Measurements from ENCODE around the gene YBX3. TPM values are rescaled to one million over a fixed set of nuclear protein-coding genes. Genes with fewer than 3 reads are reported as not detected.

The YBX3 gene
- total and polyA plus RNA-seq, 2 donors, result 36.6 to 446 TPM

DNA sequence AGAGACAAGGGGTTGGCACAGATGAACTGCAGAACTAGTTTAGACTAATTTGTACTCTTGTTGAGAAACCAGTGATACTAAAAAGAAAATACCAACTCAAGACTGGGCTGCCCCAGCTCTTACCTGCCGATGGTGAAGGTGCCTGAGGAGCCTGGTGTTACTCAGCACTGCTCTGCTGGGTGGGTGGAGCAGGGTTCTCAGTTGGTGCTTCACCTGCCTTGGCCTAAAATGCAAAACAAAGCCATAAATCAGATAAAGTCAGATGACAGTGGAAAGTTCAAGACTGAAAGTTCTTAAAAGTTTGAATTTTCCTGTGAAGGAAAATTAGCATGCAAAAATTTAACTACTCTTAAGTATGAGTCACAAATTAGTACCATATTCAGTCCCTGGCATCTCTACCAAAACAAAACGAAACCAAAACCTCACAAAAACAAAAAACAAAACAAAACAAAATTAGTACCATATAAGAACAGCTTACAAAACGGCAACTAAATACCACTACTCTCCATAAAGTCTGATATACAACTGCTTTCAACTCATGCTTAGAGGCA lies 21.9 kb downstream of the YBX3 start:
- Histone ChIP-seq H3K9me3 (ENCODE audit: control insufficient read depth in 2 of 2, insufficient read depth in 1 of 2, low read length in 1 of 2) (no peaks in the 10 kb centered on the region), H3K27ac (ENCODE audit: low read depth in 1 of 2, low read length in 1 of 2) (no peak overlapping the region), H3K4me1 (ENCODE audit: control insufficient read depth in 2 of 2, insufficient read depth in 2 of 2, low read length in 2 of 2) (no peaks in the 10 kb centered on the region), H3K36me3 (ENCODE audit: control insufficient read depth in 2 of 2, insufficient read depth in 2 of 2, low read length in 1 of 2) (peaks cover 4 to 29% of the 10 kb centered on the region in 2 donors), H3K27me3 (ENCODE audit: control insufficient read depth in 2 of 2, insufficient read depth in 1 of 2, low read length in 1 of 2) (no peaks in the 10 kb centered on the region), H3K4me3 (ENCODE audit: low read length in 2 of 2) (no peak overlapping the region)
- no peak for DNase-seq (ENCODE audit: low read depth in 6 of 9, low spot score in 9 of 9)
- WGBS, result 78% methylated on average over 3 of the region's 3 CpGs

- DNase-seq (ENCODE audit: low read depth in 6 of 9, low spot score in 9 of 9), result no peak
- H3K27ac ChIP-seq (ENCODE audit: low read depth in 1 of 2, low read length in 1 of 2), result no peak overlapping the region
- H3K4me1 ChIP-seq (ENCODE audit: control insufficient read depth in 2 of 2, insufficient read depth in 2 of 2, low read length in 2 of 2), result no peaks in the 10 kb centered on the region
- peaks cover 4 to 26% of the 10 kb centered on the region in 2 donors for H3K36me3 ChIP-seq (ENCODE audit: control insufficient read depth in 2 of 2, insufficient read depth in 2 of 2, low read length in 1 of 2)
- WGBS, result 96% methylated on average over 3 of the region's 3 CpGs
- no peak overlapping the region for H3K4me3 ChIP-seq (ENCODE audit: low read length in 2 of 2)
- no peaks in the 10 kb centered on the region for H3K9me3 ChIP-seq (ENCODE audit: control insufficient read depth in 2 of 2, insufficient read depth in 1 of 2, low read length in 1 of 2)
- no peaks in the 10 kb centered on the region for H3K27me3 ChIP-seq (ENCODE audit: control insufficient read depth in 2 of 2, insufficient read depth in 1 of 2, low read length in 1 of 2)
These were observed 22.5 kb downstream of the YBX3 start for GRCh38 chr12:10700581-10700980.

DNA sequence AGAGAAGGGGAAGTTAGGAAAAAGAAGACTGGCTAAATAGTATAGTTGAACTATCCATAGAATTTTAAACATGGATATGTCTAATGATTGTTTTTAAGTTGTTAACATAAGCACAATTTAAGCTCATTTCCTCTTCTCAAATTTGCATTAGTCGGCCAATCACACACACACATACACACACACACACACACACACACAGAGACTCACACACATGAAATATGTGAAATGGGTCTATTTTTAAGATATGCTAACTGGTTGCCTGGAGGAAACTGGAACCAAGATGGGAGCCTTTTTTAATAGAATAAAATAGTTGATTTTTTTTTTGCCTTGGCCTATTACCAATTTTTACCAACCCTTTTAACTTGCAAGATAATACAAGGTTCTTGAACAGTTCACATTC lies 25.3 kb downstream of the YBX3 start:
- peaks cover 4 to 15% of the 10 kb centered on the region in 2 donors for H3K36me3 ChIP-seq (ENCODE audit: control insufficient read depth in 2 of 2, insufficient read depth in 2 of 2, low read length in 1 of 2)
- DNase-seq (ENCODE audit: low read depth in 6 of 9, low spot score in 9 of 9), result no peak
- 99% methylated on average over 1 of the region's 1 CpG for WGBS
- H3K27ac ChIP-seq (ENCODE audit: low read depth in 1 of 2, low read length in 1 of 2), result no peak overlapping the region
- H3K4me1 ChIP-seq (ENCODE audit: control insufficient read depth in 2 of 2, insufficient read depth in 2 of 2, low read length in 2 of 2), result no peaks in the 10 kb centered on the region
- no peaks in the 10 kb centered on the region for H3K27me3 ChIP-seq (ENCODE audit: control insufficient read depth in 2 of 2, insufficient read depth in 1 of 2, low read length in 1 of 2)
- H3K9me3 ChIP-seq (ENCODE audit: control insufficient read depth in 2 of 2, insufficient read depth in 1 of 2, low read length in 1 of 2), result no peaks in the 10 kb centered on the region
- H3K4me3 ChIP-seq (ENCODE audit: low read length in 2 of 2), result no peak overlapping the region

DNA sequence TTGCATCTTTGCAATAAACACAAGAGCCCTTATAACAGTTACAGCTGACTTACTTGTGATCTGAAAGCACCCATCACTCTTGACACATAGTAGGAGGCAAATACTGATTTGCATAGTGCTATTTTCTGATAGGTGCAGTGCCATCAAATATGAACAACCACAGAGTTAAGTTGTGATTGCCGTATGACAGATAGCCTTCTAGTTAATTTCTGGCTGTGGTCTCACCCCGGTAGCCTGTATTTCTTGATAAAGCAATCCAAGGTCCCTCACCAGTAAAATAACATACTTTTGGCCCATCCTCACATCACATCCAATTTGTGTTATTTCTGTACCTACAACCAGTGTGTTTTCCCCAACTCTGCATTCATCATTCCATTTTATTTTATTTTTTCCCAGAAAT lies 26.0 kb downstream of the YBX3 start:
- Histone ChIP-seq H3K4me1 (ENCODE audit: control insufficient read depth in 2 of 2, insufficient read depth in 2 of 2, low read length in 2 of 2) (no peaks in the 10 kb centered on the region), H3K36me3 (ENCODE audit: control insufficient read depth in 2 of 2, insufficient read depth in 2 of 2, low read length in 1 of 2) (peaks cover 4 to 12% of the 10 kb centered on the region in 2 donors), H3K9me3 (ENCODE audit: control insufficient read depth in 2 of 2, insufficient read depth in 1 of 2, low read length in 1 of 2) (no peaks in the 10 kb centered on the region), H3K27me3 (ENCODE audit: control insufficient read depth in 2 of 2, insufficient read depth in 1 of 2, low read length in 1 of 2) (no peaks in the 10 kb centered on the region), H3K4me3 (ENCODE audit: low read length in 2 of 2) (no peak overlapping the region), H3K27ac (ENCODE audit: low read depth in 1 of 2, low read length in 1 of 2) (no peak overlapping the region)
- WGBS, result over 99% methylated on average over 2 of the region's 2 CpGs
- DNase-seq (ENCODE audit: low read depth in 6 of 9, low spot score in 9 of 9), result no peak

DNA sequence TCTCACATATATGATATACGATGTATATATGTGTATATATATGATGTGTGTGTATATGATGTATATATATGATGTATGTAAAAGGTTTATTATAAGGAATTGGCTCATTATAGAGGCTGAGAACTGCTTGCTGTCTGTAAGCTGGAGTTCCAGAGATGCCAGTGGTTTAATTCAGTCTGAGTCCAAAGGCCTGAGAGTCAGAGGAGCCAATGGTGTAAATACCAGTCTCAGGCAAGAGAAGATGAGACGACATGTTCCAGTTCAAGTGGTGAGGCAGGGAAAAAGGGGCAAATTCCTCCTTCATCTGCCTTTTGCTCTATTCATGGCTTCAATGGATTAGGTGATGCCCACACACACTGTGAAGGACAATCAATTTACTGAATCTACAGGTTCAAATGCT lies 32.2 kb downstream of the YBX3 start:
- Histone ChIP-seq H3K4me3 (ENCODE audit: low read length in 2 of 2) (no peak overlapping the region), H3K27ac (ENCODE audit: low read depth in 1 of 2, low read length in 1 of 2) (no peak overlapping the region), H3K9me3 (ENCODE audit: control insufficient read depth in 2 of 2, insufficient read depth in 1 of 2, low read length in 1 of 2) (no peaks in the 10 kb centered on the region), H3K36me3 (ENCODE audit: control insufficient read depth in 2 of 2, insufficient read depth in 2 of 2, low read length in 1 of 2) (no peaks in the 10 kb centered on the region), H3K27me3 (ENCODE audit: control insufficient read depth in 2 of 2, insufficient read depth in 1 of 2, low read length in 1 of 2) (no peaks in the 10 kb centered on the region), H3K4me1 (ENCODE audit: control insufficient read depth in 2 of 2, insufficient read depth in 2 of 2, low read length in 2 of 2) (no peaks in the 10 kb centered on the region)
- WGBS, result 99% methylated on average over 2 of the region's 2 CpGs
- DNase-seq (ENCODE audit: low read depth in 6 of 9, low spot score in 9 of 9), result no peak

DNA sequence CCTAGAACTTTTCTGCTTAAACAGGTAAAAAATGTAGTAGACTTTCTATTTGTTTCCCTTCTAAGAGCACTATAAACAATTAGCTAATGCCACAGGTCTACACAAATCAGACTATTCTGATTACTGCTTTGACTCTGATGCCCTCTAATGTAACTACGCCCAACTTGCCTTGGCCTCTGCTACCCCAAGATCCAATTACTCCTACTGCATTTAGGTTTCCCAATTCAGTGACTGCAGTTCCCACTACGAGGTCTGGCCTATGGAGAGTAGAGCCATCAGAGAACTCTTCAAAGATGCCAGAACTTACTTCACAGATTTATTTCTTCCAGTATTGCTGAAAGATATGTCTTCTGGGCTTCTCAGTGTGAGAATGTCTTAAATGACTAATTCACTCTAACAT lies 34.0 kb downstream of the YBX3 start:
- no peak overlapping the region for H3K27ac ChIP-seq (ENCODE audit: low read depth in 1 of 2, low read length in 1 of 2)
- DNase-seq (ENCODE audit: low read depth in 6 of 9, low spot score in 9 of 9), result no peak
- H3K4me1 ChIP-seq (ENCODE audit: control insufficient read depth in 2 of 2, insufficient read depth in 2 of 2, low read length in 2 of 2), result no peaks in the 10 kb centered on the region
- 93% methylated on average over 2 of the region's 2 CpGs for WGBS
- no peaks in the 10 kb centered on the region for H3K27me3 ChIP-seq (ENCODE audit: control insufficient read depth in 2 of 2, insufficient read depth in 1 of 2, low read length in 1 of 2)
- no peaks in the 10 kb centered on the region for H3K9me3 ChIP-seq (ENCODE audit: control insufficient read depth in 2 of 2, insufficient read depth in 1 of 2, low read length in 1 of 2)
- H3K4me3 ChIP-seq (ENCODE audit: low read length in 2 of 2), result no peak overlapping the region
- no peaks in the 10 kb centered on the region for H3K36me3 ChIP-seq (ENCODE audit: control insufficient read depth in 2 of 2, insufficient read depth in 2 of 2, low read length in 1 of 2)

GRCh38 chr12:10688042-10688441 lies 35.1 kb downstream of the YBX3 start:
- Histone ChIP-seq H3K36me3 (ENCODE audit: control insufficient read depth in 2 of 2, insufficient read depth in 2 of 2, low read length in 1 of 2) (no peaks in the 10 kb centered on the region), H3K4me3 (ENCODE audit: low read length in 2 of 2) (no peak overlapping the region), H3K27ac (ENCODE audit: low read depth in 1 of 2, low read length in 1 of 2) (no peak overlapping the region), H3K9me3 (ENCODE audit: control insufficient read depth in 2 of 2, insufficient read depth in 1 of 2, low read length in 1 of 2) (no peaks in the 10 kb centered on the region), H3K4me1 (ENCODE audit: control insufficient read depth in 2 of 2, insufficient read depth in 2 of 2, low read length in 2 of 2) (no peaks in the 10 kb centered on the region), H3K27me3 (ENCODE audit: control insufficient read depth in 2 of 2, insufficient read depth in 1 of 2, low read length in 1 of 2) (no peaks in the 10 kb centered on the region)
- WGBS, result 97% methylated on average over 1 of the region's 1 CpG
- DNase-seq (ENCODE audit: low read depth in 6 of 9, low spot score in 9 of 9), result no peak

DNA sequence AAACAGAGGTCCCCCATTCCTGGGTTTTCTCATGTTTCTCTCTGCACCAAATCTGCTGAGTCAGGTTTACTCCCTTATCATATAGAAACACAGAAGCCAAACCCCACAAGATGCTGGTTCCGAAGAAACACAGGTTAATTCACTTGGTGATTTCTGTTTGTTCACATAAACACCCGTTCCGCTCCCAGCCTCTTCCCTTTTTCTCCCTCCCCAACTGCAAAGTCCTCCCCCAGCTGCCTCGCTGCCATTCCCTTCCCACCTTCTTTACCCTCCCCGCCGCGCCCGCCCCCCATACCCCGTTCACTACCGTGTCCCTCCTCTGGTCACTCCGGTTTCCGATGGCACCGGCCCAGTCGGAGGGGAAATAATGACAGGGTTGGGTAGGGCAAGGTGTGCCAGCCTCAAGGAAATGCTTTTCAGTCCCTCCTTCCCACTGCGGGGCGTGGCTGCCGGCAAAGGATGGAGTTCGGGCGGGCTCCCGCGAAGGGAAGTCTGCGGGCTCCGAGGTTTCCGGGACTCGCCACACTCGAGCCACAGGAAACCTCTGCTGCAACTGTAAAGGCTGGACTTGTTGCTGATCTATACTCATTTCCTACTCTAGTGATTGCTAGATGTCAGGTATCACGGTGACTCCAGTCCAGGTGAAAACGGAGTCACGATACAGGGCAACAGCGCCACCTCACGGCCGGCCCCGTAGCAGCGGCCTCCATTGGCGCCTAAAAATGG lies 49.3 kb downstream of the YBX3 start, which contains the start of gene STYK1:
Gene STYK1, minus strand, starts transcription at position 394 of the 726 bp plus-strand sequence. CDS start 39,434 bp downstream, outside the sequence.
- no peak within 1 kb of the TSS for H3K27ac ChIP-seq (ENCODE audit: low read depth in 1 of 2, low read length in 1 of 2)
- H3K4me1 ChIP-seq (ENCODE audit: control insufficient read depth in 2 of 2, insufficient read depth in 2 of 2, low read length in 2 of 2), result peaks cover 6 to 13% of the 10 kb centered on the region in 2 donors
- no peaks in the 10 kb centered on the region for H3K36me3 ChIP-seq (ENCODE audit: control insufficient read depth in 2 of 2, insufficient read depth in 2 of 2, low read length in 1 of 2)
- under 1% methylated on average over 35 of the region's 35 CpGs for WGBS
- H3K4me3 ChIP-seq (ENCODE audit: low read length in 2 of 2), result peak within 1 kb of the TSS; percentile 22 to 35
- H3K9me3 ChIP-seq (ENCODE audit: control insufficient read depth in 2 of 2, insufficient read depth in 1 of 2, low read length in 1 of 2), result peaks cover 0 to 2% of the 10 kb centered on the region in 2 donors
- peaks cover 2 to 9% of the 10 kb centered on the region in 2 donors for H3K27me3 ChIP-seq (ENCODE audit: control insufficient read depth in 2 of 2, insufficient read depth in 1 of 2, low read length in 1 of 2)
- peak; percentile 16 to 75 (median 51) for DNase-seq (ENCODE audit: low read depth in 6 of 9, low spot score in 9 of 9)

GRCh38 chr12:10672231-10672868 lies 50.8 kb downstream of the YBX3 start:
- no peak overlapping the region for H3K27ac ChIP-seq (ENCODE audit: low read depth in 1 of 2, low read length in 1 of 2)
- peaks cover 2 to 9% of the 10 kb centered on the region in 2 donors for H3K27me3 ChIP-seq (ENCODE audit: control insufficient read depth in 2 of 2, insufficient read depth in 1 of 2, low read length in 1 of 2)

More at GRCh38 chr12:10672231-10672868, 50.8 kb downstream of the YBX3 start:
- Histone ChIP-seq H3K36me3 (ENCODE audit: control insufficient read depth in 2 of 2, insufficient read depth in 2 of 2, low read length in 1 of 2) (no peaks in the 10 kb centered on the region), H3K4me3 (ENCODE audit: low read length in 2 of 2) (no peak overlapping the region), H3K9me3 (ENCODE audit: control insufficient read depth in 2 of 2, insufficient read depth in 1 of 2, low read length in 1 of 2) (peaks cover 0 to 2% of the 10 kb centered on the region in 2 donors), H3K4me1 (ENCODE audit: control insufficient read depth in 2 of 2, insufficient read depth in 2 of 2, low read length in 2 of 2) (peaks cover 6 to 13% of the 10 kb centered on the region in 2 donors)
- 69% methylated on average over 15 of the region's 15 CpGs for WGBS
- no peak for DNase-seq (ENCODE audit: low read depth in 6 of 9, low spot score in 9 of 9)

Data from thymus (tissue), 11 donors.